Brain pericyte (primary cell): ENCODE data around the gene MICALL1.

ENCODE experiments used
- DNase-seq: peaks from one replicate; pipeline ENCODE4 v3.0.0-alpha.2; 2012; ENCODE audit warnings: low read depth, low spot score

MICALL1 gene

GRCh38 chr22:37905534-37906363 lies at the start of gene MICALL1:
Gene MICALL1, plus strand, starts transcription at chr22:37906297. Its CDS starts 126 bp downstream, at chr22:37906423.
- no peak for DNase-seq

- no peak for DNase-seq
Measured at GRCh38 chr22:37860796-37861421, 45.2 kb upstream of the MICALL1 start.

DNA sequence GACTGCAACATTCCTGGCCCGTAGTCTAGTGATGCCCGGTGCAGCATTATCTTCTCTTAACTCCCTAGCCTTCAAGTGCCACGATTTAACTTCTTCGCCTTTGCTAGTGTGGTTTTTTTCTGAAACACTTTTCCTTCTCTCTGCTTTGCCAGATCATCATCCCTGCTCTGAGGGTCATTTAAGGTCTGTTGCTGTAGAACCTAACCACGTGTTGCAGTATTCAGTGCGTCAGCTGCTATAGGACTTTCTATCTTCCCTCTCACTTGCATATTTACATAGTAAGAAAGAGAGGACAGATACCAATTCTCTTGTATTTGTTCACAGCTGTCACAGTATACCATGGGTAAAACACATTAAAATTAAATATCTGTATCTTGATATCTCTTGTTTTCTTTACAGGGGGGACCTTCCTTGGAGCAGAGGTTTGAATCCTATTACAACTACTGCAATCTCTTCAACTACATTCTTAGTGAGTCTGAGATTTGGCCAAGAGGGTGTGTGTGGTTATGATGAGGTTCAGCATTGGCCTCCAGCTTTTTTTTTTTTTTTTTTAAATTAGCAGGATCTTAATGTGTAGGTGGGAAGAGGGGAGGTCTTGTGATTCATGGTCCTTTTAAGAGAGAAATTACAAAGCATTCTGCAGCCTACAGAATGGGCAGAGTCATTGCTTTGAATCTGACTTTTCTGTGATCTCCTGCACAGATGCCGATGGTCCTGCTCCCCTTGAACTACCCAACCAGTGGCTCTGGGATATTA lies 43.3 kb upstream of the MICALL1 start:
- DNase-seq = no peak

- DNase-seq = no peak
Measured at GRCh38 chr22:37865510-37865909, 40.6 kb upstream of the MICALL1 start.

DNA sequence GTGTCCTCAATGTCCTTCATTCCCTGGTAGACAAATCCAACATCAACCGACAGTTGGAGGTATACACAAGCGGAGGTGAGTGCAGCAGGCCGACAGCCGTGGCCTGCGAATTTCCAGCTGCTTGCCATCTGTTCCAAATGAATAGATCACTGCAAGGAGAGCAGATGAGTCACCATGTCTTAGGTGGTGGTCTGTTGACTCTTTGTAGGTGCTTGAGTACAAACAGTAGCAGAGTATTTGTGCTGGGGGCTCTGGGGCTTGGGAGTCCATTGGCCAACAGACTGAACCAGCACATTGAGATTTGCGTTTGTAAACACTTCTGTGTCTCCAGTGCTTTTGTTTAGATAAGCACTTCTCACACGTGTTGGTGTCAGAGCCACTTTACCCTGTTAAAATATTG lies 35.8 kb upstream of the MICALL1 start:
- no peak for DNase-seq

GRCh38 chr22:37880668-37881440 lies 25.2 kb upstream of the MICALL1 start:
- no peak for DNase-seq

GRCh38 chr22:37884420-37884819 lies 21.7 kb upstream of the MICALL1 start:
- no peak for DNase-seq

DNA sequence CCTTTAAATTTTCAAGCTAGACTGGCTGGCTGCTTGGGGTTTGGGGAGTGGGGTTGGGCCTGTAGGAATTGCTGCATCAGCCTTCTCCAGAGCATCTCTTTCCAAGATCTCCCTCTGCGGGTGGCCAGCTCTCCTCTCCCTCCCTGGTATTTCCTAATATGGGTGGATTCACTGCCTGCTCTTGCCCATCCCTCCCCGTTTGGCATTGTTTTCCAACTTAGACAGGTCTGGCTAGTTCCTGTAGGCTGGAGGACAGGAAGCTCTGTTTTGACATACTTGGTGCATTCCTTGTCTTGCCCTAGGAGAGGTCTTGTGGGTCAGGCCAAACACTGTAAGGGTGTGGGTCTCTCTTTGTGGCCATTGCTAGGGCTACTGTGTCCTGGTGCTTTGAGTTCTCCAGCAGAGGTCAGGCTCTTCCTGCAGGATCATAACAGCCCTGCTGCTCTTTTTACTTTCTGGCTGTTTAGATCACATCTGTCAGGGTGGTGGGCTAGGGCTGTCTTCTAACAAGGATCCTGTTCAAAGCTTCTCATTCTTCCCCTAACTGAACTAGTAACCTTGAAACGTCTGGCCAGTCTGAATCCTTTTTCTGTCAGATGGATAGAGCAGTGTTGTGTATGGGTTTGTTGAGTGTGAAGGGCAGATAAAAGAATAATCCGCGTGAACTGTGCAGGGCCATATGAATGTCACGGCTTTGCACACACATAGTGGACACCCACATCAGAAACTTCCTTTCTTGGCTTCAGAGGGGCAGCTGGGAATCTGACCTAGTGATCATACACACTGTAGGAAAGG lies 18.3 kb upstream of the MICALL1 start:
- DNase-seq = peak; percentile 69

DNA sequence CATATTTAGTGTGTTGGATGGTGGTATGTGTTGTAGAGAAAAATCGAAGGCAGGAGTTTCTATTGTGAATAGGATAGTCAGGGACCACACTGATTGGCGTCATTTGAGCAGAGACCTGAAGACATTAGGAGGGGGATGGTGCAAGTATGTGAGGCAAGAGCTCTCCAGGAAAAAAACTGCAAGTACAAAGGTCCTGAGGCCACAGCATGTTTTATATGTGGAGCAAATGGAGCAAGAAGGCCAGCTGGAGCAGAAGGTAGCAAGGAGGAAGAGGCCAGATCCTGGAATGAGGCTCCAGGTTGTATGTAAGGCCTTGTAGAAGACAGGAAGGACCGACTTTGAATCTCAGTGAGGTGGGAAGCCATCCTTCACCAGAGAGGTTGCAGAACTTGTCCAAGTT lies 14.2 kb upstream of the MICALL1 start:
- DNase-seq = no peak

- no peak for DNase-seq
Measured at GRCh38 chr22:37892566-37893335, 13.3 kb upstream of the MICALL1 start.

GRCh38 chr22:37893583-37893983 lies 12.5 kb upstream of the MICALL1 start:
- no peak for DNase-seq

DNA sequence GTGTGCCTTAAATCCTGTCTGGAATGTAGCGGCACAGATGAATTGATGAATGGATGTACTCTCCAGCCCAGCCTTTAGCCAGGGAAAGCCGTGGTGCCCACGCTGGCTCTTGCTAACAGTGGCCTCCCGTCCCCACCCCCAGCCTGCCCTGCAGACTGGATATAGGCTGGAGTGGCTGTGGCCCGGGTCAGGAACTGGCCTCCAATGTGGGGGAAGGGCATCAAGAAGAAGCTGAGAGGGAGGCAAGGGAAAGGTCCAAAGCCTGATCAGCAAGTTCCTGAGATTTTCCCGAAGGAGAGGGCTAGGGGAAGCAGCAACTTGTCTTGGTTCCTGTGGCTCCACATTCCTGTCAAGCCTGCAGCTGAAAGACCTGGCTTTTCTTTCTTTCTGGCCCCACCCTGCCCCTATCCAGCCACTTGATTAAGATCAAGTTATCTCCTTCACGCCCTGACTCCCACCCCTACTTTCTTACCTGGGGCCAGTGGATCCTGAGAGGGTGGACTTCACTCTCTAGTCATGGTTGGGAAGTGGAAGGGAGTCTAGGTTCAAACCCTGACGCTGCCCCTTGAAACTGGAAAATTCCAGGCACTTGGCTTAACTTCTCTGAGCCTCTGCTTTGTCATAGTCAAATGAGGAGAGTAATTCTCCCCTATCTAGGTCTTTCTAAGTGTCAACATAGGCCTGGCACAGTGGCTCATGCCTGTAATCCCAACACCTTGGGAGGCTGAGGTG lies 11.0 kb upstream of the MICALL1 start:
- no peak for DNase-seq

DNA sequence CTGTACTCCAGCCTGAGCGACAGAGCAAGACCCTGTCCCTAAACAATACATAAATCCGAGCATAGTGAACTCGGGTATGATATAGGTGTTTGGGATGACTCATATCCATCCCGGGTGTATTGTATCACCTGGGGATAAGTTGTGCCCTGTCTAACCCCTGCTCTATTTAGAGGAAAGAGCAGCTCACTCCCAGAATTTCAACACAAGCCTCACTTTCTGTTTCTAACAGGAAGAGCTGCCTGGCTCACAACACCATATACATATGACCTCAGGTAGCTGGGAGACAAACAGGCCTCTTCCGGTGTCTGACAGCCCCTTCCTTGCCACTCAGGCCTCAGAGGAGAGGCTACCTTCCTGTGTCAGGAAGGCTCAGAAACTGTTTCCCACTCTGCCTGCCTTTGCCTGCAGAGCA lies 9.9 kb upstream of the MICALL1 start:
- DNase-seq = no peak

DNA sequence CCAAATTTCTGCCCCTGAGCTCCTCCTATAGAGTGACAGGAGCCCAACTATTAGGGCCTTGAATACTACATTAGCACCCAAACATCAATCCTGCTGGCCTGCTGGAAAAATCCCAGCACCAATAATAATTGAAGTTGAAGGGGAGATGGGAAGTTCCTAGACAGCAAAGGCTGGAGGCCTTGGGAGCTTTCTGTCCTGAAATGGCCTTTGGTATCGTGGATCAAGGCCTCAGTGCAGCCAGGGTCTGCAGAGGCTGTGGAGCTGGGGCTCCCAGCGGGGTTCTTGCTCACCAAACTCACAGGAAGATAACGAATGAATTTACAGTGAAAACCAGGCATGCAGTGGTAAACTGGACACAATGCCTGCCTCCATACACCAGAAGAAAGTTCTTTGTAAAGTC lies 9.2 kb upstream of the MICALL1 start:
- DNase-seq = no peak

DNA sequence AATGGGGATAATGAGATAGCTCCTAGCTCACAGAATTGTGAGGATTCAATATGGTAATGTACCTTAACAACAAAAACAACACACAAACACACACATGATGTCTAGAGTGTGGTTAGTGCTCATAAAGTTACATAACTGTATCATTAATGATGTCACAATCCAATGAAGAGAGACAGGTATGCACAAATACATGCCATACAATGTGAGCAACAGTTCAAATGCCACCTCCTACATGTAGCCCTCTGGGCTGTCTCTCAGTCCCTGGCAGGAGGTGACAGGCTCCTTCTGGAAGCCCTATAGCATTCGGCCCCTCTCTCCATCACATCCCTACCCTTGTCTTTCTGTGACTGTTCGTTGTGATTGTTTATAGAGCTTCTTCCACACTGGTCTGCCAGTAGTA lies 8.3 kb upstream of the MICALL1 start:
- DNase-seq = no peak

DNA sequence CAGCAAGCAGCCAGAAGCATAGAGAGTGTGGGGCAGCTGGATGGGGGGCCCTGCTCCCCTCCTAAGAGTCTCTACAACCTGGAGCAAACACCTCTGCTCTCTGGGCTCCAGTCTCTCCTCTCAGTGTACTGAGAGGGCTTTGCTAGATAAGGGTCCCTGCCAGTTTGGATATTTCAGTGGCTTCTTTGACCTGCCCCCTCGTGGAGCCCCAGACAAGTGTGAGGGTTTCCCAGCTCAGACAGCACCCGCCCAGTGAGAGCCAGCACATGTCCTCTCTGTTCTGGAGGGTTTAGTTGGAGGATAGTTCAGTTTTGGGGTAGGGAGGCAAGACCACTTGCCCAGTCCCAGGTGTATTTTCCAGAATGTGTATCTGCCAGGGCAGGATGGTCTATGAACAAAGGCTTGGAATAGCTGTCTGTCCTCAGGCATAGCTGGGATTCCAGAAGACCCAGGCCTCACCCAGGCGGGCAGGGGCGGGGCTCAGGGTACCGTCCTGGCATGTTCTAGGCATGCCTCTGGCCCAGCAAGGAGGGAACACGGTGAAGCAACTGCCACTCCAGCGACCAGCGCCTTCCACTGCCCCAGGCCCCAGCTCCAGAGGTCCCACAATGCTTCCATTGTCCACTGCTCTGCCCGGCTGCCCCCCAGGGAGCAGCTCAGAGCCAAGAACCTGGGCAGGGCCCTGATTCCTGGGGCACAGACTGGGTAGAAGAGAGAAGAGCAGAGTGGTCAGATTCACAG lies 7.5 kb upstream of the MICALL1 start:
- no peak for DNase-seq

DNA sequence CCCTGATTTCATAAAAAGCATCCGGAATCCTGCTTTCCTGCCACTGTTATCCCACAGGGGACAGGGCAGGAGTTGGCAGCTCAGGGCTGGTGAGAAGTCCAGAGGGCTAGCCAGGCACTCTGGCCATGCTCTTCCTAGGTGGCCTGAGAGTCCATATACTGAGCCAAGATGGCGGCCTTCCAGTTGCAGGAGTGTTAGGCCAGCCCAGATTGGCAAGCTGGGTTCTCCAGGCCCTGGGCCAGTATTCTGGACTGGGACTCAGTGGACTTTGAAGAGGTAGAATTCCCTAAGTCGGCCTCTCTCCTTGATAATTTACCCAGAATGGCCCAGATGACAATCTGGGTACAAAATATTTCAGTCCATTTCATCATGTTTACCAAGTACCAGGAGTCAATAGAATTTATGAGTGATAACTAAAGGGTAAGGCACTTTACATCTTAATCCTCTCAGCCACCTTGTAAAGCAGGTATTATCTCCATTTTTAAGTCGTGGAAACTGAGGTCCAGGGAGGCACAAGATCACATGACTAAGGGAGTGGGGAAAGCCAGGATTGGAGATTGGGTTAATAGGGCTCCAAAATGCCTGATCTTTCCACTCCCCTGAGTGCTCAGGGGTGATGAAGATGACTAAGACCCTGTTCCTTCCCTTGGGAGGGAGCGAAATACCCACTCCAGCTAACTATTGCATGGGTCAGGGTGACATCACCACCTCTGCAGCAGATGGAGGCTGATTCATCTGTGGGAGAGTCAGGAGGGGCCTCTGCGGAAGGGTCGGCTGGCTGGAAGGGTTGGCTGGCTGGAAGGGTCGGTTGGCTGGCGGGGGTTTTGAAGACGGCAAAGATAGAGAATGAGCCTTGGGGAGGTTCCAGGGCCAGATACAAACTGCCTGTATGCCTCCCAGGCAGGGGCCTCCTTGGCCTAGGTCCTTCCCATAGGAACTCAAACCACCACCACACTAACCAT lies 1.2 kb upstream of the MICALL1 start:
- peak; percentile 83 for DNase-seq
